GM21737 (cell line): ENCODE data around the gene PHF1.
"Not testable (repeated sequence)": the region's sequence is repeated elsewhere in the genome, so short reads cannot be mapped to it uniquely, and the experiment has no call there.

ENCODE experiments used
- ATAC-seq: cut with Tn5 transposase; IDR thresholded peaks from one replicate; pipeline ENCODE4 v1.9.1; 2021; ENCODE audit warnings: mild to moderate bottlenecking, moderate library complexity; ENCODE audit not compliant: unreplicated experiment

Gene PHF1

GRCh38 chr6:33391278-33391921 lies 19.4 kb upstream of the PHF1 start, which contains the start of gene KIFC1:
KIFC1 (plus strand) TSS chr6:33391823; CDS start chr6:33391986, 163 bp downstream.
- peak; percentile 89 for ATAC-seq

GRCh38 chr6:33391922-33392594 lies 18.8 kb upstream of the PHF1 start:
- ATAC-seq, result peak; percentile 18

GRCh38 chr6:33392595-33392948 lies 18.2 kb upstream of the PHF1 start:
- no peak for ATAC-seq

- ATAC-seq, result no peak
These were observed 17.8 kb upstream of the PHF1 start for GRCh38 chr6:33392979-33393378.

GRCh38 chr6:33397541-33397940 lies 13.3 kb upstream of the PHF1 start:
- no peak for ATAC-seq

- ATAC-seq, result not testable (repeated sequence)
These were observed 12.2 kb upstream of the PHF1 start for GRCh38 chr6:33398601-33399000.

GRCh38 chr6:33399881-33400280 lies 10.9 kb upstream of the PHF1 start:
- not testable (repeated sequence) for ATAC-seq

GRCh38 chr6:33404884-33405283 lies 5.9 kb upstream of the PHF1 start:
- no peak for ATAC-seq

- no peak for ATAC-seq
These were observed 5.4 kb upstream of the PHF1 start for GRCh38 chr6:33405386-33405940.

GRCh38 chr6:33406126-33406525 lies 4.7 kb upstream of the PHF1 start:
- no peak for ATAC-seq

- no peak for ATAC-seq
These were observed 3.6 kb upstream of the PHF1 start for GRCh38 chr6:33407132-33407718.

GRCh38 chr6:33410050-33410710 lies 634 bp upstream of the PHF1 start:
- ATAC-seq, result peak; percentile 70

- no peak for ATAC-seq
These were observed 805 bp downstream of the PHF1 start for GRCh38 chr6:33411632-33412005.

- no peak for ATAC-seq
These were observed 1.6 kb downstream of the PHF1 start for GRCh38 chr6:33412140-33413009.

GRCh38 chr6:33413241-33414120 lies 2.7 kb downstream of the PHF1 start:
- no peak for ATAC-seq

- no peak for ATAC-seq
These were observed 3.9 kb downstream of the PHF1 start for GRCh38 chr6:33414592-33415271.

GRCh38 chr6:33415831-33416230 lies 5.0 kb downstream of the PHF1 start:
- no peak for ATAC-seq

- ATAC-seq, result no peak
These were observed 5.7 kb downstream of the PHF1 start for GRCh38 chr6:33416386-33417127.
